NCI-H2227 (cell line): ENCODE measurements around the gene C11orf71.

ENCODE experiments used
- DNase-seq: peaks from one replicate; lab custom pipeline; 2025; ENCODE audit not compliant: unreplicated experiment; lab: John Stamatoyannopoulos, UW

C11orf71 gene

DNA sequence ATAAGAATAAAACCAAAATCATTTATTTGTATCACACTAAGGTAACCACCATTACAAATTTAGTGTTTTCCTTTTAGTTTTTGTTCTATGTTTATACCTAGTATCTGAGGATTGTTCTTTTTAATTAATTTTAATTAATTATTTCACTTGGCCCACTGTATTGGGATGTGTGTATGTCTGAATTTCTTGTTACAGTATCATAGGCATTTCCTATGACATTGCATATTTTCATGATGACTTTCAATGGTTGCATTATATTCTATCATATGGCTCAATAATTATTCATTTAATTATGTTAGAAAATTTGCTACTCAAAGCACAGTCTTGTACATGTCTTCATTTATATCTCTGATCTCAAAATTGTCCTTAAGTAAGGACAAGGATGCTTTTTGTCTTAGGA, 41.0 kb downstream of the C11orf71 start:
- no peak for DNase-seq

DNA sequence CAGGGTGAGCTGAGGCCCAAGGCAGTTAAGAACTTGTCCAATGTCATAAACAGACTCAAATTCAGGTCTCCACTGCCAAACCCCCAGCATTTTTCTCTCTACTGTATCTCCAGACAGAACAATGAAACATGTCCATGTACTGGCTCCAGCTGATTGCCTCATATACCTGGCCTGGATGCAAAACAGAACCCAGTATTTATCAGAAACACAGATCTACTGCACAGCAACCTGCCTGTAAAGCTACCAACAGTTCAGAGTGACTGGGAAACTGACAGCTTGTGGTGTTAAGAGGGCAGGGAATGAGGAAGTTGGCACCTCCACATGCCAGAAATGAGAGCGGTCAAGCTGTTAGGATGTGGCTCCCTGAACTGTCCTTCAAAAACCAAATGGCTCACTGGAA, 41.6 kb downstream of the C11orf71 start:
- DNase-seq, result no peak

DNA sequence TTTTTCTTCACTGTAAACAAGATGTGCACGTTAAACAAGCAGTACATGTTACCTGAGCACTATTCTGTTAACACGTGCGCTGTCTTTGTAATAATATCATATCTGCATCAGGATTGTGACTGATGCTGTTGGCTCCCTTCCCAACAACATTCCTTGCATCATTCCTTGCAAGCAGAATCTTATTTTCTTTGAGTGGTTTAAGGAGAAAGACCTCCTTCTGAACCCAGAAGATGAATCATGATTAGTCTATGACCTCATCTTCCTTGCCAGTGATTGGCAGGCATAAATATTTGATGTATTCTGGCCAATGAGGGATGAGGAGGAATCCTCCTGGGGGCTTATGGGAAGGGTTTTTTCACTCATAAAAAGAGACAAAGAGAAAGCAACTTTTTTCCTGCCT, 46.2 kb downstream of the C11orf71 start:
- no peak for DNase-seq

DNA sequence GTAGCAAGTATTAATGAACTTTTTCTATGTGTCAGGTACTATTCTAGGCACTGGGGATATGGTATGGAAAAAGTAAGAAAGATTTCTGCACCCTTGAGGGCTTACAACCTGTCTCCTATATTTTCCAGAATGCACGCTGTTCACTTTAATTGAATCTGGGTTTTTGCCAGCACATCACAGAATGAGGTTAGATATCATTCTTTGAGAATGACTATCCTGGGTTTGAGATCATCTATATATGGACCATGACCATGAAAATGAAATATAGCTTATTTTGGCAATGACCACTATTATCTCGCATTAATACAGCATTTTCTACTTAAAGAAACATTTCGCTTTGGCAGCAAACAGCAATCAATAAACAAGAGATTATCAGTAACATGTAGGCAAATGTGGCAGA, 46.9 kb downstream of the C11orf71 start:
- DNase-seq, result no peak

DNA sequence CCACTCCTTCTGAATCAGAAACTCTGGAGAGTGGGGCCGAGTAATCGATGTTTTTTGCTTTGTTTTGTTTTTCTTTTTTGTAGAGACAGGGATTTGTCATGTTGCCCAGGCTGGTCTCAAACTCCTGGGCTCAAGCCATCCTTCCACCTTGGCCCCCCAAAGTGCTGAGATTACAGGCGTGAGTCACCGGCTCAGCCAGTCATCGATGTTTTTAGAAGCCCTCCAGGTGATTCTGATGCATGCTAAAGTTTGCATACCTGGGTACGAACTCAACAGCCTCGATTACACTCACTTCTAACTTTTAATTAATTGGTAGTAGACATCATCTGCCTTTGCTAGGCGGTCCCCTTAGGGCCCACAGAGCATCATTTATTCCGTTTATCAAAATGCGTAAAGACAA, 50.3 kb downstream of the C11orf71 start:
- DNase-seq, result no peak
